Measurements from ENCODE around the gene MTFMT.
"Not testable (repeated sequence)": the region's sequence is repeated elsewhere in the genome, so short reads cannot be mapped to it uniquely, and the experiment has no call there.

Gene MTFMT

GRCh38 chr15:65034719-65035118 is 5.3 kb upstream of the MTFMT start:
- DNase-seq, result no peak

DNA sequence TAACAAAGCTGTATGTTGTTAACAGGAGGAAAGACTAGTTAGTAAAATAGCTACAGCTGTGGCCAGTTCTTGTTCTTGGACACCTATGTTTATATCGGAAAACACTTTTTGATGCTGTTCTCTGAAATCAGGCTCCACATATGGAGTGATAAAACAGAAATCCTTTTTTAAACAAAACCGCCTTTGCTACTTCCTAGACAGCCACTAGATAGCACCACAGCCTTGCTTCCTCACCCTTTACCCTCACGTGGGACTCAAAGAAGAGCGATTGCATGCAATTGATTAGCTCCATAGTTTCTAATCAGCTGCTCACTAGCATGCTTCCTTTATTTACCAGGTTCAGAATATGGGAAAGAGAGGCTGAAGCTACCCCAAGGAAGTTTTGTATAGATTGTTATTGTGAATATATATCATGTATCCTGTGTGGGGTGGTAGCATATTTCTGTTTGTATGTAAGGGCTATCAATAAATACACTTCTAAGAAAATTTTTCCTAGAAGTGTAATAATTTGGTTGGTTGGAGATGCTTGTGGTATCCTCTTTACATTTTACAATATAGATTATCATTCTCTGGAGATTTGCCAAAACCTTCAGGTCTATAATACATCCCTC is 4.3 kb upstream of the MTFMT start:
- DNase-seq, result no peak

- no peak for DNase-seq
These were observed 3.5 kb upstream of the MTFMT start for GRCh38 chr15:65032801-65033537.

DNA sequence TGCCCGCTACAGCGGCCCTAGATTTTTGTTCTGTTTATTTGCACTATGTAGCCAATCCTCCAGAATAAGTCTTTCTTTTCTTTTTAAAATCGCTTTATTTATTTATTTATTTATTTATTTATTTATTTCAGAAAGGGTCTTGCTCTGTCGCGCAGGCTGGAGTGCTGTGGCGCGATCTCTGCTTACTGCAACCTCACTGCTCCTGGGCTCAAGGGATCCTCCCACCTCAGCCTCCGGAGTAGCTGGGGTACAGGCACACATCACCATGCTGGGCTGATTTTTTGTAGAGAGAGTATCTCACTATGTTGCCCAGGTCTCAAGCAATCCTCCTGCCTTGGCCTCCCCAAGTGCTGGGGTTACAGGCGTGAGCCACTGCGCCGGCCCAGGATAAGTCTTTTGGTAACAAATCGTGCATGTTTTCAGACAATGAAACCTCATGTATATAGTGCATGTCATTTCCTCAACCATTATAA is 333 bp upstream of the MTFMT start:
- no peak for DNase-seq

DNA sequence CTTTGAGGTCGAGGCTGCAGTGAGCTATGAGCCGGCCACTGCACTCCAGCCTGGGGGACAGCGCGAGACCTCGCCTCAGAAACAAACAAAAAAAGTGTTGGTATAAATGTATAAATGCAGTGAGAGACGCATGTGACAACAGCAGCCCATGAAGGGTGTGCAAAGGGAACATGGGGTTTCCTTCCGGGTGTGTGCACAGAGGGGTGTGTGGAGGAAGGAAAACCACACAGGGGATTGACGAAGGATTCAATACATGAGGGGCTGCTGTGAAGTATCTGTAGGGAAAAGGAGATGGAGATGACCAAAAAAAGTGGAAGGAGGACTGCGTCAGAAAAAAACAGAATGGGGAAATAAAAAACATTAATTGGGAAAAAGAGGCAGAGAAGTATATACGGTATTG is 1.1 kb downstream of the MTFMT start:
- DNase-seq, result no peak

DNA sequence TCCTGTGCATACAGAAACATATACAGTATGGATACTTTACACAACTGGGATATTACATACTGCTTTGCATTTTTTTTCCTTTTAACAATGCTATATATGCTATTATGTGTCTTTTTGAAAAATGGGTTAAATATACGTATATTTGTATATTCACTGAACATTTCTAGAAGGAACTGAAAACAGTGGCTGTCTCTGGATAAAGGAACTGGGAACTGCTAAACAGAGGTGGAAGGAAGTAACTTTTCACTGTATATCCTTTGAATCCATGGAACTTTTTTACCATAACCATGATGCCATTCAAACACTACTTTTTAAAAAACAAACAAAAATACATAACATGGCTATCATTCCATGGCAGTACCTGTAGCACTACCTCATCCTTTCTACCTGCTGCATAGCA is 1.8 kb downstream of the MTFMT start:
- no peak for DNase-seq

- no peak for DNase-seq
These were observed 2.7 kb downstream of the MTFMT start for GRCh38 chr15:65026756-65027155.

DNA sequence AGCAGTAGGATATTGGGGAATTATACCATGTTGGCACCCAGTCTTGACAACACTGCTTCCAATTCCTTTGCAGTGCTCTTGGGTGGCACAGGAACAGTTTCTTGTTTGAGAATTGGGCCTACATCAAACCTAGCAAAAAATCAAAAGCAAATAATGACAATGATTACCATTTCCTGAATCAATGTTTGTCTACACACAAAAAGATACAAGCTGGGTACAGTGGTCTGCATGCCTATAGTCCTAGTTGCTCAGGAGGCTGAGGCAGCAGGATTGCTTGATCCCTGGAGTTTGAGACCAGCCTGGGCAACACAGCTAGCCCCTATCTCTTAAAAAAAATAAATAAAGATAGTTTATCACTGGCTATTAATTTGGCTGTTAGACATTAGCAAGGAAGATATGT is 8.0 kb downstream of the MTFMT start:
- DNase-seq, result no peak

GRCh38 chr15:65020419-65020818 is 9.0 kb downstream of the MTFMT start:
- DNase-seq, result no peak

DNA sequence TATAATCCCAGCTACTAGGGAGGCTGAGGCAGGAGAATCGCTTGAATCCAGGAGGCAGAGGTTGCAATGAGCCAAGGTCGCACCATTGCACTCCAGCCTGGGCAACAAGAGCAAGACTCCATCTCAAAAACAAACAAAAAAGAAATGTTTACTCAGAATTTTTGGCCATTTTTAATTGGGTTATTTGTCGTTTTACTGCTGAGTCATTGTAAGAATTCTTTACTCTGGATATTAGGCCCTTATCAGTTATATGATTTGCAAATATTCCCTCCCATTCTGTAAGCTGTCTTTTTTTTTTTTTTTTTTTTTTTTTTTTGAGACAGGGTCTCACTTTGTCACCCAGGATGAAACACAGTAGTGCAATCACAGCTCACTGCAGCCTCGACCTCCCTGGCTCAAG is 18.2 kb downstream of the MTFMT start:
- DNase-seq, result not testable (repeated sequence)

GRCh38 chr15:65008983-65009382 is 20.5 kb downstream of the MTFMT start:
- DNase-seq, result no peak

GRCh38 chr15:65006876-65007275 is 22.6 kb downstream of the MTFMT start:
- DNase-seq, result no peak

DNA sequence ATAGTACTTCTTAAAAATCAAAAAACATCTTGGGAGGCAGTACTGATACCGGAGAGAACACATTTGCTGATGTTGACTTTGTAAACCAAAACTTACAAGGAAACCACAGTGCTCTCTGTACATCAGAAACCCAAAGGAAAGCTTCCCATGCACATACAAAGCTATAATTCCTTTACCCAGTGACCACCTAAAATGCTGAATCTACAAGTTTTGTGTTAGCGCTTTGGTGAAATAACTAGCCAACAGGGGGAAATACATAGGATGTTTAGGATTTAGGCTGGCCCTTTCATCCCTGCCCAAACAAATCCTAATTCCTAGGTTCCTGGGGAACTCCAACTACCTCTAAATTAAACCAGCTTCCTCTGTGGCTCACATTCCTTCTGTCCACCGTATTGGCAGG is 24.4 kb downstream of the MTFMT start:
- no peak for DNase-seq

DNA sequence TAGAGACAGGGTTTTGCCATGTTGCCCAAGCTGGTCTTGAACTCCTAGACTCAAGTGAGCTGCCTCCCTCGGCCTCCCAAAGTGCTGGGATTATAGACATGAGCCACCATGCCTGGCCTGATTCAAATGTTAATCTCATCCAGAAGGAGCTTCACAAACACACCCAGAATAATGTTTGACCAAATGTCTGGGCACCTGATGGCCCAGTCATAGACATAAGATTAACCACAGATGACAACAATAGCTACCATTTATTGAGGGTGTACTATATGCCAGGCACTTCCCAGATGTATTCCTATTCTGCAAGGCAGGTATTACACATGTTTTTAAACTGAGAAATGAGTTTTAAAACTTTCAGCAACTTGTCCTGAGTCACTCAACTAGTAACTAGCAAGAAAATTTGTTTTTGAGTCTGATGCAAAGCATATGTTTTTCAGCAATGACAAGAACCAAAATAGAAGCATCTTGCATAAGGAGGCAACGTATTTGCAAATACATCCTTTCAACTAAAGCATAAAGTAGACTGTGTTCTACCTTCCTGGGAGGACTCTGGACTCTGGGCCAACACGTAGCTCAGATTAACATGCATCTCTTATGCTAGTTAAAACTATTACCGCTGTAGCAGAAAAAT is 31.6 kb downstream of the MTFMT start:
- no peak for DNase-seq

DNA sequence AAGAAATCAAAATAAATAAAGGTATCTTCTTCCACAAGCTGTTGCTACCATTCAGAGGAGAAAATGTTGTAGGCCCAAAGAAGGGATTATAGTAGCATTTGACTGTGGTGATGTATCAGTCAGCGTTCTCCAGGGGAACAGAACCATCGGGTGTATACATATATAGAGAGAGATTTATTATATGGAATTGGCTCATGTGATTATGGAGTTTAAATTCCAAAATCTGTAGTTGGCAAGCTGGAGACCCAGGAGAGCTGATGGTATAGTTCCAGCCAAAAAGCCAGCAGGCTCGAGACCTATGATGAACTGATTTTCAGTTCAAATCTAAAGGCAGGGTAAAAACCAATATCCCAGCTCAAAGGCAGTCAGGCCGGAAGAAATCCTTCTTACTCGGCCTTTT is 32.4 kb downstream of the MTFMT start:
- no peak for DNase-seq

DNA sequence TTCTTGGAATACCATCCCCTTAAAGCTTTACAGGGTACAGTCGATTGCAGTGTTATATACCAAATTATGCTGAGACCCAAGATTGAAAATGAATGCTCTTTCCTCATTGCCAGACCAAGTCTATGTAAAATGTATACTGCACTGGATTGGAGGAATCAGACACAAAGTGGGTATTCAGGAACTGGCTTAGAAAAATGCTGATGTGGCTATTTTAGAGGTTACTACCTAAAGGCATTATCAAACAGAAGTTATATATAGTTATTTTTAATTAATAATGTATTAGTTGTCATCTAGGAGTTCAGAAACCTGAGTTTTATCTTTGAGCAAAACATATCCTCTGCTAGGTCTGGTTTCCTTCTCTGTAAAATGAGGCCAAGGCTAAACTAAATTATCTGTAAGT is 36.1 kb downstream of the MTFMT start:
- no peak for DNase-seq

DNA sequence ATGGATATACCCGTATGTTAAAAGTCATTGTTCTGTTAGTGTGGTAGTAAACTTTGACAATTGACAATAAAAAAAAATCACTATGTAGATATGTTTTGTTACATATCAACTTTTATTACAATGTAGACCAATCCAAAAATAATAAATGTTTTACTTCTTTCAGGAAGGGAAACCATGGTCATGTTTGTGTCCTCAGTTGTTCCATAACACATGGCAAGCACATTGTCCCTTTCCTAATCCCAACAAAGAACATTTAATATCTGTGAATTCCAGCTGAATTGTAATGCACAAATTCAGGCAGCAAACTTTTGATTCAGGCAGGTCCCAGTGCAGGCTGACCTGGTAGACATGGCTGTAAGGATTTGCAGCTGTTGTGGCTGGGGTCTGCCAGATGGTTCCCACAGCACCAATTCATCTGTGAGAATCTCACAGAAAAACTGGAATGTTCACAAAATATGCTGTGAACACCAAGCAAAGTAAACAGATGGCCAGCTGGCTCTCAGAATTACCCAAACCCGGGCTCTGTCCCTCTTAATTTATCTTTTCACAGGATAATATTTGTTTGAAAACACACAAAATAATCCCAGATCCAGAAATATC is 37.8 kb downstream of the MTFMT start:
- DNase-seq, result no peak

DNA sequence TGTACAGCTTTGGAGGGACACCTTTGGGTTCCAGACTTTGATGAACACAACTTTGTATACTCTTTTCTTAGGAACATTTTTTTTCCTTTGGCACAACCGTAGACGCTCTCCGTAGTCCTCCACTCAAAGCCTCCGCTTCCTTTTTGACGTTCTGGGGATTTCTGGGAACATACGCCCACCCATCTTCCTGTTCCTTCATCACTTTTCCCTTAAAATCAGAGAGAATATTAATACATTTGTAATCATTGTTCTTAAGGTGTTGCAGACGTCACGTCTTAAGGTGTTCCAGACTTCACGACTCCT is 39.3 kb downstream of the MTFMT start:
- DNase-seq, result no peak

- DNase-seq, result peak; percentile 63
These were observed 39.8 kb downstream of the MTFMT start, which contains the start of gene SPG21 for GRCh38 chr15:64989416-64990167. Gene SPG21, minus strand, starts transcription at chr15:64989914. Its CDS starts 6,345 bp downstream, at chr15:64983569.

DNA sequence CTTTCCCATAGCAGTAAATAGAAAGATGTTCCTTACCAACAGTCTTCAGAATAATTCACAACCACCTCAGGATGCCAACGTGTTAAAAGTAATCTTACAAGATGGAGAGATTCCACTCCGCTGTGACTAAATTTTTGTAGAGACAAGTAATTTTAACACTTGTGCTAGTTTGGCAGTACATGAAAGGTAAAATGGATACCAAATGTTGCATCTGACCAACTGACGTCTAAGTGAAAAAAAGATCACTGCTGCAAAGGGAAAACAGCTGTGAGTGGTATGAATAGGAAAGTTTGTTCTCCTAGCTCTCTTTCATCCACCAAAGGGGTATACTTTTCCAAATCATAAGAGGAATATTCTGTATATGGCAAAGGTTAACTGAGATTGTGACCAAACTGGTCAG is 42.3 kb downstream of the MTFMT start:
- no peak for DNase-seq

GRCh38 chr15:64985366-64986033 is 43.9 kb downstream of the MTFMT start:
- DNase-seq, result no peak

DNA sequence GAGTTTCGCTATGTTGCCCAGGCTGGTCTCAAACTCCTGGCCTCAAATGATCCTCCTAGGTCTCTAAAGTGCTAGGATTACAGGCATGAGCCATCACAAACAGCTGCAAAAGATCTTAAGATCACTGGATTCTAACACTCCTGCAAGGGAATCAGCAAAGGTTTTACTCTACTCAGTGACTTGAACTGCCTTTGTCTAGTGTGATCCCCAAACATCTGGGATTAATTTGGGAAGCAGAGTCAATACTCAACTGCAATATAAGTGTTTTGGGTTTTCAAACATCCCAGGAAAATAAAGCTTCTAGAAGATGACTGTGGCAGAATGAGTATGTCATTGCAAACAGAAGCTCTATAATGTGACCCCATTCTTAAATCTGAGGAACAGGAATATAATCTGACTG is 47.0 kb downstream of the MTFMT start:
- DNase-seq, result no peak
